NCI-H1694 (cell line): Measurements from ENCODE around the gene COX17.

Source experiments
- DNase-seq: peaks from one replicate; lab custom pipeline; 2025; lab: John Stamatoyannopoulos, UW

The COX17 gene

GRCh38 chr3:119643528-119643927, 33.7 kb downstream of the COX17 start:
- DNase-seq: no peak

- no peak for DNase-seq
Observed at GRCh38 chr3:119642746-119643473, 34.3 kb downstream of the COX17 start.

DNA sequence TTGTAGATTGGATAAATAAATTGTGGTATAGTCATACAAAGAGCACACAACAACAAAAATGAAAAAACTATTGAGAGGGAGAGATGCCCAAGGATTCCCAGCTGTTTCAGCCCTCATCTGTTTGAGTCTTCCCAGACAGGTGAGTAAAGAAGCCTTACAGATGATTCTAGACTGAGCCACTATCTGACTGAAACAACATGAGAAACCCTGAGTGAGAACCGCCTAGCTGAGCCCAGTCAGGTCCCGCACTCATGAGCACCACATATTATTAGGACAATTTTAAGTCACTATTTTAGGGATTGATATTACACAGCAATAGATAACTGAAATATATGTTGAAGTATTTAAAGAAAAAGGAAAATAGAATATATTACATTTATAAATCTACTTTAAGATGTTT, 35.8 kb downstream of the COX17 start:
- no peak for DNase-seq

DNA sequence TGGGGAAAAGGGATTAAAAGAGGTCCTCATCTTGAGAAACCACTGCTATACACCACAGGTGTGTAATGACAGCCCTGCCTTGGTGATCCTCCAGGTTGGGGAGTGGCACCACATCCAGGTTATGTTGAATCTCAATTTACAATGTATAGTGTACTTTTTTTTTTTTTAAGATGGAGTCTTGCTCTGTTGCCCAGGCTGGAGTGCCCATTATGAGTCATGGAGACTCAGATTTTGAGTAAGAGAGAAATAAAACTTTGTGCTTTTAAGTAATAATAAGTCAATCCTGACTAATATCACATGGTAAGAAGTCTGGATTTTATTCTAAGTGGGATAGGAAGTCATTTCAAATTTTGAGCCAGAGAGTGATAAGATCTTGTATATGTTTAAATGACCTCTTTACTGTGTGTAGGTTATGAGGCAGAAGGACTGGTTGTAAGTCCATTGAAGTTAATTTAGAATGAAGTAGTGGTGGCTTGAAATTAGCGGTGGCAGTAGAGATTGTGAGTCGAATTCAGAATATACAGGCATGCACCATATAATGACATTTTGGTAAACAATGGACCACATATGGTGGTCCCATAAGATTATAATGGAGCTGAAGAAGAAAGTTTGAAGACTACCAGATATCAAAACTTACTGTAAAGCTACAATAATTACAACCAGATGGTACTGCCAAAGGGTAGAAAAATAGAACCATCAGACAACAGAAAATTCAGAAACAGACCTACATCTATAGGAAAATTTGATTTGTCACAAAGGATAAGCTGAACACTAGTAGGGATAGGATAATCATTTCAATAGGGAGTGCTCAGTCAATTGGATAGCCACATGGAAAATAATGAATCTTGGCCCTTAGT, 37.5 kb downstream of the COX17 start:
- DNase-seq: no peak

- DNase-seq: no peak
Observed at GRCh38 chr3:119637679-119638477, 39.3 kb downstream of the COX17 start.

DNA sequence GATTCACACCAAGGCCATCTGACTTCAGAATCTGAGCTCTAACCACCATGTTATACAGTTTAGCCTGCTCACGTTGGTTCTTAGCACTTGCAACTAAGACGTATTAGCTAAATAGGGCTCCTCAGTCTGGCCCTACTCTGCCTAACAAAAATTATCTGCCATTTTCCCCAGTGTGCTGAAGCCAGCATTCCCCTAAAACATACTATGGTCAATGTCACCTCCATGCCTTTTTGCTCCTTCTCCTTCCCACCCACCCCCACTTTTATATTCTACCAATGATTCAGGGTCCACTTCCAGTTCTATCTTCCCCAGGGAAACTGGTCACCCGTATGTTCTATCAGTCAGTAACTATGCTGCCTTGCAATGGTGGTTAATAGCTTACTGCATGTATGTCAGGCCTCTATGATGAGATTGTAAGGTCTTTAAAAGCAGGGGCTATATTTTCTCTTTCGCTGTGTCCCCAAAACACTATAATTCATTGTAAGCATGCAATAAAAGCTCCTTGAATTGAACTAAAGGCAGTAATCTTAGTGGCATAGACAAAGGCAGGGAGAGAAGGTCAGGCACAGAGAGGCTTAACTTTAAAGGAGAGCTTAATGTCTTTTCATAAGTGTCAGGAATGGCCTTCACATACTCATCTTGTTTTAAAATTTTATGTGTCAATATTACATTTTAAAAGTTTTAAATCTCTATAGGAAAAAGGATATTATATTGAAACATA, 40.2 kb downstream of the COX17 start:
- no peak for DNase-seq

GRCh38 chr3:119636249-119636648, 41.0 kb downstream of the COX17 start:
- no peak for DNase-seq

DNA sequence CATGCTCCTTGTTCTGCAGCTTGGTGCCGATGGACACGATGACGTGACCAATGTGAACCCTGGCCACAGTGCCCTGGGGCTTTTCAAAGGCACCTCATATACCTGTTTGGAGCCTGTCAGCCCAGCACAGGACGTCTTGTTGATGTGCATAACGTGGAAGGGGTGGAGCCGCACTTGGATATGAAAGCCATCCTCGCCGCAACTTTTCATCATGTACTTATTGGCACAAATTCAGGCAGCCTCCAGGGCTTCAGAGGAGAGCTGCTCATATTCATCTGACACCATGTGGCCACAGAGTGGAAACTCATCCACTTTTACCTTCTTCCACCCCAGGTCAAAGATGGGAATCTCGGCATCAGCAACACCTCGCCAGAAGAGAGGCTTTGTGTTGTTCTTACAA, 41.5 kb downstream of the COX17 start:
- DNase-seq: no peak

GRCh38 chr3:119632829-119633228, 44.4 kb downstream of the COX17 start:
- DNase-seq: no peak

DNA sequence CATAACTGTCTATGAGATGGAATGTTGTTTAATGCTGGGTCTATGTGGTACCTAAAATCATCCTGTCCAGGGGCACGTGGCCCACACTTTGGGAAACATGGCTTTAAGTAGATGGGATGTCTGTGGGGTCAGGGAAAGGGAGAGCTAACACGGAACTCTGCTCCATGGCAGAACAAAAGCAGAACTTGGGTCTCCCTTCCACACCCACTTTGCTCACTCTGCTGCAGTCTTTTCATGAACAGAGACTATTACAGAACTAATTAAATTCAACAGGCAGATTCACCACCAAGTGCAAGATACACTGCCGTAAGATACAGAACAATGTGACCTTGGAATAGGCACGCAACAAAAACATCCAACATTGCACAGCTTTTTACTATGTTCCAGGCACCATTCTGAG, 45.0 kb downstream of the COX17 start:
- no peak for DNase-seq

GRCh38 chr3:119631516-119631915, 45.7 kb downstream of the COX17 start:
- no peak for DNase-seq

- no peak for DNase-seq
Observed at GRCh38 chr3:119630880-119631329, 46.3 kb downstream of the COX17 start.

DNA sequence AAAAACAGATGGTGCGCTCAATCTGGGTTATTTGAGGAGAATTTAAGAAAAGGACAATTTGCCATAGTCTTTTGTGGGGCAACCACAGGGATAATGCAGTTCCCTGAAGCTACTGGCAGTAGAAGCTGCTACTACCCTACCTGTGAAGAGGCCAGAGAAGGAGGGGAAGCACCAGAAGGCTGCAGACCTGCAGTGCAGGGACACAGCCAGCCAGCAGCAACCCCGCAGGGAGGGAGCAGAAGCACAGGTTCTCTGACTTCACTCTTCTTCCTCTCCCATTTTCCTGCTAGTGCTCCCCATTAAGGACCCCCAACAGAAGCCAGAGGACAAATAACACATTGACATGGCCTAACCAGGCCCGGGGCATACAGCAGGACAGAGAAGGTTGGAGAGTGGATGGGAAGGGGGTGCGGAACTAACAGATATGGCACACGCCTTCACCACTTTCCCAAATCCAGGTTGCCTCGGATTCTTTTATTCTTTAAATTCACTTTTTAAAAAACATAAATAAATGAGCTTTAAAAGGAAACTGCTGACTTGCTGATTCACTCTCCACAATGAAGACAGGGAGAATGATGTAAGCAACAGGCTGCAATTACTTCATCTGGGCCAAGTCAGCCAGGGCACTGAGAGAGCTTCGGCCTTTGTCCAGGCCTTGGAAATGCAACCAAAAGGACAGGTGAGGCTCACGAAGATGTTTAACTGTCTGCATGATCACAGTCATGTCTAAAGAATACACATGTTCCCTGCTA, 46.9 kb downstream of the COX17 start:
- no peak for DNase-seq

DNA sequence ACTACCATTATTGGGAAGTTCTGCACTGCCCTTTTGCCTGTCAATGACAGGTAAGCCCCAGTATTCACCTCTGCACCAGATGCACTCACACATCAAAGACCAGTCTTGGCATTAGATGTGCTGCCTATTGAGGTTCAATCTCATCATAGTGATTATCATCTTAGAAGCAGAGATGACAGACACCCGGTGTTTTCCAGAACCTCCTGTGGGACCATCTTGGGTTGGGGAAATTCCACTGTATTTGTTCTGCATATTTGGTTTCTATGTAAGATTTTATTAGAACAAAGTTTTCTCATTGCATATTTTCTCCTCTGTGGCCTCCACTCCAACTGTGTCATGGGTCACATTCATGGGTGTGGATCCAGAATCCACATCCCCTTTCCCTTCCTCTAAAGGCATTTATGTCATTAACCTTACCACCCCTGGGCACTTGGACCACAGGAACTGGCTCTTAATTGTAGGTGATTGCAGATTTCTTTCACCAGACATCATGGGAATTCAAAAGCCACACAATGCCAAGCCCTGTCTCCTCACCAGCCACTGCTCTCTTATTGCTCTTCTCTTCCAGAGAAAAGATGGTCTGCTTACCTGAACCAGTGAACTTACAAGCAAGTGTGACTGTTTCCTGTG, 48.3 kb downstream of the COX17 start:
- DNase-seq: no peak

GRCh38 chr3:119628390-119628789, 48.8 kb downstream of the COX17 start:
- no peak for DNase-seq

GRCh38 chr3:119627461-119627860, 49.7 kb downstream of the COX17 start:
- DNase-seq: no peak

GRCh38 chr3:119626196-119626595, 51.0 kb downstream of the COX17 start:
- no peak for DNase-seq

GRCh38 chr3:119625451-119626153, 51.6 kb downstream of the COX17 start:
- DNase-seq: no peak

DNA sequence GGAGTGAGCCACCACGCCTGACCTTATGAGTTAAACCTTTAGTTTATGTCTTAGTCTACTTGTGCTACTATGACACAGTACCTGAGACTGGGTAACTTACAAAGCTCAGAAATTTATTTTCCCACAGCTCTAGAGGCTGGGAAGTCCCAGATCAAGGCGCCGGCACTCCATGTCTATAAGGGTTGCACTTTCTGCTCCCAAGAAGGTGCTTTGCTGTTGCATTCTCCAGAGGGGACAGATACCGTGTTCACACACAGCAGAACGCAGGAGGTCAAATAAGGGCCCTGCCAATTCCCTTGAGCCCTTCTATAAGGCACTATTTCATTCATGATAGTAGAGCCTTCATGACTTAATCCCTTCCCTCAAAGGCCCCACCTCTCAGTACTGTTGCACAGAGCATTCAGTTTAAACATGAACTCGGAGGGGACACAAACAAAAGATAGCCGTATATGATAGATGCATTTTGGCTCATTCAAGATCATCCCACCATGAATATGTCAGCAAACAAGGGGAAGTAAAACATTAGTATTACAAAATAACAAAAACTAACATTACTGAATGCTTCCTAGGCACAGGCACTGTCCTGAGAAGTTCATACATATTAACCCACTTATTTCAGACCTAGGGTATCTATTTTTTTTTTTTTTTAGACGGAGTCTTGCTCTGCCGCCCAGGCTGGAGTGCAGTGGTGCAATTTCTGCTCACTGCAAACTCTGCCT, 53.0 kb downstream of the COX17 start:
- DNase-seq: no peak
